SK-N-SH (cell line): ENCODE data around the gene DENND1A. TPM values are rescaled to one million over a fixed set of nuclear protein-coding genes. Genes with fewer than 3 reads are reported as not detected.

Experiments used
- CTCF ChIA-PET: fragments of 300-600, 350-600 bp; formaldehyde crosslinking; extraction: SDS; loops from one replicate; lab custom pipeline; 2021; lab: Yijun Ruan, JAX
- POLR2A ChIA-PET: fragments of 350-600 bp; sonication (Branson Sonifier 250); formaldehyde crosslinking; extraction: SDS; loops from one replicate; lab custom pipeline; 2020; ENCODE audit warnings: antibody characterized with exemption, inconsistent platforms; lab: Yijun Ruan, JAX
- DNase-seq: peaks from one replicate; pipeline ENCODE4 v3.0.0; 2012
- H2AFZ ChIP-seq: fragments of 200-600 bp; sonication (generic); 2 replicates; pipeline ENCODE4 v1.8.1; 2016; ENCODE audit warnings: antibody characterized with exemption, mild to moderate bottlenecking, low read depth
- H3F3A ChIP-seq: fragments of 200-600 bp; sonication (generic); replicated peaks from 2 replicates; pipeline ENCODE3; 2016; ENCODE audit warnings: antibody characterized with exemption, mild to moderate bottlenecking; ENCODE audit not compliant: insufficient read depth
- H3K27ac ChIP-seq, 2 experiments: fragments of 200-500 bp in 1 of 2; fragments of 200-600 bp in 1 of 2; sonication (Bioruptor generic) in 1 of 2; sonication (generic), shearing (Covaris generic) in 1 of 2; 2 replicates each; pipeline versions ENCODE4 v1.5.1 to v1.6.1; 2014 to 2016; ENCODE audit warnings: low read depth in 2 of 2, inconsistent platforms in 1 of 2, low read length in 1 of 2, mild to moderate bottlenecking in 1 of 2, mixed read lengths in 1 of 2
- H3K27me3 ChIP-seq: fragments of 200-600 bp; sonication (generic), shearing (Covaris generic); 2 replicates; pipeline ENCODE4 v1.6.1; 2016; ENCODE audit warnings: mixed run types; ENCODE audit not compliant: insufficient read depth
- H3K36me3 ChIP-seq, 2 experiments: fragments of 200-500 bp in 1 of 2; fragments of 200-600 bp in 1 of 2; sonication (Bioruptor generic) in 1 of 2; sonication (generic) in 1 of 2; replicated peaks in 1 of 2; 2 replicates each; pipeline versions ENCODE3 to v1.5.1; 2014 to 2016; ENCODE audit warnings: low read length in 1 of 2, mild to moderate bottlenecking in 1 of 2; ENCODE audit not compliant: insufficient read depth in 2 of 2, control insufficient read depth in 1 of 2
- H3K4me1 ChIP-seq, 2 experiments: fragments of 200-500 bp in 1 of 2; fragments of 200-600 bp in 1 of 2; sonication (Bioruptor generic) in 1 of 2; sonication (generic), shearing (Covaris generic) in 1 of 2; 2 replicates each; pipeline versions ENCODE4 v1.5.1 to v1.6.1; 2014 to 2016; ENCODE audit warnings: low read depth in 1 of 2, low read length in 1 of 2, mixed run types in 1 of 2; ENCODE audit not compliant: insufficient read depth in 2 of 2, control insufficient read depth in 1 of 2
- H3K4me2 ChIP-seq: fragments of 200-600 bp; sonication (generic), shearing (Covaris generic); 2 replicates; pipeline ENCODE4 v1.6.1; 2017; ENCODE audit warnings: mixed run types
- H3K4me3 ChIP-seq, 2 experiments: fragments of 200-500 bp in 1 of 2; fragments of 200-600 bp in 1 of 2; sonication (Bioruptor generic) in 1 of 2; sonication (generic), shearing (Covaris generic) in 1 of 2; 2 replicates each; pipeline versions ENCODE4 v1.5.1 to v1.8.1; 2014 to 2016; ENCODE audit warnings: low read depth in 2 of 2, inconsistent platforms in 1 of 2, low read length in 1 of 2, mild to moderate bottlenecking in 1 of 2, mixed read lengths in 1 of 2, moderate library complexity in 1 of 2
- H3K79me2 ChIP-seq: fragments of 200-600 bp; sonication (generic); 2 replicates; pipeline ENCODE4 v1.8.1; 2017; ENCODE audit warnings: mild to moderate bottlenecking; ENCODE audit not compliant: insufficient read depth
- H3K9ac ChIP-seq: fragments of 200-600 bp; sonication (generic); 2 replicates; pipeline ENCODE4 v1.6.1; 2017; ENCODE audit warnings: mixed run types
- H3K9me2 ChIP-seq: fragments of 200-600 bp; sonication (generic); 2 replicates; pipeline ENCODE4 v1.6.1; 2017; ENCODE audit warnings: mixed run types
- H3K9me3 ChIP-seq: fragments of 200-600 bp; sonication (generic); 2 replicates; pipeline ENCODE4 v1.6.1; 2017; ENCODE audit warnings: mixed run types, mild to moderate bottlenecking, moderate library complexity
- H4K20me1 ChIP-seq: fragments of 200-600 bp; sonication (generic); 2 replicates; pipeline ENCODE4 v1.6.1; 2017; ENCODE audit warnings: mild to moderate bottlenecking, mixed run types; ENCODE audit not compliant: insufficient read depth
- CTCF ChIP-seq: fragments of 200-600 bp; sonication (generic); IDR thresholded peaks from 2 replicates; pipeline ENCODE4 v1.6.1; 2017; ENCODE audit warnings: antibody characterized with exemption, mild to moderate bottlenecking, moderate library complexity
- ELF1 ChIP-seq: IDR thresholded peaks from 2 replicates; pipeline ENCODE4 v1.4.0; 2012
- EZH2phosphoT487 ChIP-seq: fragments of 200-600 bp; sonication (generic); IDR thresholded peaks from 2 replicates; pipeline ENCODE4 v1.6.1; 2017; ENCODE audit warnings: low read depth, mixed run types, mild to moderate bottlenecking, antibody characterized with exemption, moderate library complexity, borderline replicate concordance
- FOXJ3 ChIP-seq: sonication (generic); formaldehyde crosslinking; IDR thresholded peaks from 2 replicates; pipeline ENCODE4 v1.5.1; 2020; ENCODE audit warnings: mild to moderate bottlenecking, missing genetic modification reagents
- FOXM1 ChIP-seq: IDR thresholded peaks from 2 replicates; pipeline ENCODE4 v1.4.0; 2012; ENCODE audit warnings: low read depth, mild to moderate bottlenecking
- GABPA ChIP-seq: IDR thresholded peaks from 2 replicates; pipeline ENCODE4 v1.4.0; 2012; ENCODE audit warnings: low read depth, mild to moderate bottlenecking
- JUND ChIP-seq: IDR thresholded peaks from 2 replicates; pipeline ENCODE4 v1.4.0; 2012
- MXI1 ChIP-seq: IDR thresholded peaks from 2 replicates; pipeline ENCODE4 v1.6.1; 2012; ENCODE audit warnings: mild to moderate bottlenecking, low read depth, low read length, improper control_type of control experiment
- POLR2AphosphoS5 ChIP-seq: IDR thresholded peaks from 2 replicates; pipeline ENCODE4 v1.6.1; 2012; ENCODE audit warnings: low read depth, low read length
- RAD21 ChIP-seq: IDR thresholded peaks from 2 replicates; pipeline ENCODE4 v1.6.1; 2012; ENCODE audit warnings: mild to moderate bottlenecking, low read length
- SMC3 ChIP-seq: IDR thresholded peaks from 2 replicates; pipeline ENCODE4 v1.6.1; 2012; ENCODE audit warnings: low read depth, low read length, improper control_type of control experiment
- TAF1 ChIP-seq: IDR thresholded peaks from 2 replicates; pipeline ENCODE4 v1.6.1; 2012; ENCODE audit warnings: low read depth, mild to moderate bottlenecking, low read length, moderate library complexity, borderline replicate concordance
- TCF12 ChIP-seq: IDR thresholded peaks from 2 replicates; pipeline ENCODE4 v1.4.0; 2012
- TEAD4 ChIP-seq: IDR thresholded peaks from 2 replicates; pipeline ENCODE4 v1.4.0; 2012; ENCODE audit warnings: mild to moderate bottlenecking, borderline replicate concordance; ENCODE audit not compliant: insufficient read depth
- USF1 ChIP-seq: IDR thresholded peaks from 2 replicates; pipeline ENCODE4 v1.4.0; 2012; ENCODE audit warnings: low read depth, borderline replicate concordance
- USF2 ChIP-seq: fragments of 150-350 bp; IDR thresholded peaks from 2 replicates; pipeline ENCODE4 v1.6.1; 2017; ENCODE audit warnings: antibody characterized with exemption, low read length, low read depth, borderline replicate concordance
- YY1 ChIP-seq: IDR thresholded peaks from 2 replicates; pipeline ENCODE4 v1.4.0; 2012; ENCODE audit warnings: low read depth, mild to moderate bottlenecking
- ZBTB33 ChIP-seq: IDR thresholded peaks from 2 replicates; pipeline ENCODE4 v1.4.0; 2012; ENCODE audit warnings: low read depth, borderline replicate concordance
- WGBS: methylation state at CpG from one replicate; pipeline ENCODE4 v1.1.6; 2017; ENCODE audit warnings: low lambda C conversion rate; 5-methylcytosine and 5-hydroxymethylcytosine counted together
- polyA plus RNA-seq, 3 experiments: library from polyadenylated mRNA; depleted of rRNA; stranded (reverse); fragments of >200 nt; gene quantifications; 2 replicates each; pipeline ENCODE4 v1.2.3, GENCODE V29; 2012
- TF ChIP-seq, protein P1 (sequence below): fragments of 150-350 bp; IDR thresholded peaks from 2 replicates; pipeline ENCODE4 v1.6.1; 2016; ENCODE audit warnings: mild to moderate bottlenecking, low read depth, low read length
- TF ChIP-seq, protein P2 (sequence below): IDR thresholded peaks from 2 replicates; pipeline ENCODE4 v1.6.1; 2012; ENCODE audit warnings: mild to moderate bottlenecking, low read depth, low read length, moderate library complexity

The DENND1A gene
- polyA plus RNA-seq, 1 of the 3 experiments (the other 2 are of a cell fraction), result 25.4 TPM

GRCh38 chr9:123640792-123641222 lies 289.1 kb downstream of the DENND1A start:
- ChIA-PET POLR2A (no interaction called here), CTCF (interaction anchor here (0.6 kb wide), 1 partner anchor 206 kb away, joined by 3 read pairs; no protein-coding TSS in a partner anchor)
- Histone ChIP-seq H3K79me2 (no peaks in the 10 kb centered on the region), H3K4me3 (no peak overlapping the region), H2AFZ (no peak overlapping the region), H3K27me3 (no peaks in the 10 kb centered on the region), H3K4me1 (peaks cover 0 to 9% of the 10 kb centered on the region in 2 experiments; a peak in 2 of 4 replicates), H3K27ac (no peak overlapping the region), H3K9me2 (no peaks in the 10 kb centered on the region), H3K9ac (no peak overlapping the region), H3K4me2 (no peak overlapping the region), H3K36me3 (no peaks in the 10 kb centered on the region), H3F3A (peaks cover 3% of the 10 kb centered on the region), H3K9me3 (no peaks in the 10 kb centered on the region), H4K20me1 (no peaks in the 10 kb centered on the region)
- TF ChIP-seq TEAD4, result no peak
- TF ChIP-seq ZBTB33, result no peak
- TF ChIP-seq EZH2phosphoT487, result no peak
- no peak for TF ChIP-seq FOXM1
- no peak for TF ChIP-seq USF1
- no peak for TF ChIP-seq YY1
- no peak for TF ChIP-seq MXI1
- TF ChIP-seq TAF1, result no peak
- no peak for TF ChIP-seq RAD21
- TF ChIP-seq, protein P1, sequence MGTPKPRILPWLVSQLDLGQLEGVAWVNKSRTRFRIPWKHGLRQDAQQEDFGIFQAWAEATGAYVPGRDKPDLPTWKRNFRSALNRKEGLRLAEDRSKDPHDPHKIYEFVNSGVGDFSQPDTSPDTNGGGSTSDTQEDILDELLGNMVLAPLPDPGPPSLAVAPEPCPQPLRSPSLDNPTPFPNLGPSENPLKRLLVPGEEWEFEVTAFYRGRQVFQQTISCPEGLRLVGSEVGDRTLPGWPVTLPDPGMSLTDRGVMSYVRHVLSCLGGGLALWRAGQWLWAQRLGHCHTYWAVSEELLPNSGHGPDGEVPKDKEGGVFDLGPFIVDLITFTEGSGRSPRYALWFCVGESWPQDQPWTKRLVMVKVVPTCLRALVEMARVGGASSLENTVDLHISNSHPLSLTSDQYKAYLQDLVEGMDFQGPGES, result no peak
- TF ChIP-seq FOXJ3, result no peak
- TF ChIP-seq TCF12, result no peak
- no peak for TF ChIP-seq SMC3
- TF ChIP-seq USF2, result no peak
- no peak for TF ChIP-seq CTCF
- no peak for TF ChIP-seq POLR2AphosphoS5
- no peak for TF ChIP-seq GABPA
- TF ChIP-seq, protein P2, sequence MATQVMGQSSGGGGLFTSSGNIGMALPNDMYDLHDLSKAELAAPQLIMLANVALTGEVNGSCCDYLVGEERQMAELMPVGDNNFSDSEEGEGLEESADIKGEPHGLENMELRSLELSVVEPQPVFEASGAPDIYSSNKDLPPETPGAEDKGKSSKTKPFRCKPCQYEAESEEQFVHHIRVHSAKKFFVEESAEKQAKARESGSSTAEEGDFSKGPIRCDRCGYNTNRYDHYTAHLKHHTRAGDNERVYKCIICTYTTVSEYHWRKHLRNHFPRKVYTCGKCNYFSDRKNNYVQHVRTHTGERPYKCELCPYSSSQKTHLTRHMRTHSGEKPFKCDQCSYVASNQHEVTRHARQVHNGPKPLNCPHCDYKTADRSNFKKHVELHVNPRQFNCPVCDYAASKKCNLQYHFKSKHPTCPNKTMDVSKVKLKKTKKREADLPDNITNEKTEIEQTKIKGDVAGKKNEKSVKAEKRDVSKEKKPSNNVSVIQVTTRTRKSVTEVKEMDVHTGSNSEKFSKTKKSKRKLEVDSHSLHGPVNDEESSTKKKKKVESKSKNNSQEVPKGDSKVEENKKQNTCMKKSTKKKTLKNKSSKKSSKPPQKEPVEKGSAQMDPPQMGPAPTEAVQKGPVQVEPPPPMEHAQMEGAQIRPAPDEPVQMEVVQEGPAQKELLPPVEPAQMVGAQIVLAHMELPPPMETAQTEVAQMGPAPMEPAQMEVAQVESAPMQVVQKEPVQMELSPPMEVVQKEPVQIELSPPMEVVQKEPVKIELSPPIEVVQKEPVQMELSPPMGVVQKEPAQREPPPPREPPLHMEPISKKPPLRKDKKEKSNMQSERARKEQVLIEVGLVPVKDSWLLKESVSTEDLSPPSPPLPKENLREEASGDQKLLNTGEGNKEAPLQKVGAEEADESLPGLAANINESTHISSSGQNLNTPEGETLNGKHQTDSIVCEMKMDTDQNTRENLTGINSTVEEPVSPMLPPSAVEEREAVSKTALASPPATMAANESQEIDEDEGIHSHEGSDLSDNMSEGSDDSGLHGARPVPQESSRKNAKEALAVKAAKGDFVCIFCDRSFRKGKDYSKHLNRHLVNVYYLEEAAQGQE, result no peak
- no peak for TF ChIP-seq JUND
- TF ChIP-seq ELF1, result no peak
- WGBS, result 89% methylated on average over 4 of the region's 4 CpGs
- DNase-seq, result no peak
